GM21717 (cell line): ENCODE data around the gene CCDC33.

ENCODE experiments used
- ATAC-seq: cut with Tn5 transposase; IDR thresholded peaks from one replicate; pipeline ENCODE4 v1.9.1; 2021; ENCODE audit warnings: mild to moderate bottlenecking, moderate library complexity; ENCODE audit not compliant: unreplicated experiment

Gene CCDC33

DNA sequence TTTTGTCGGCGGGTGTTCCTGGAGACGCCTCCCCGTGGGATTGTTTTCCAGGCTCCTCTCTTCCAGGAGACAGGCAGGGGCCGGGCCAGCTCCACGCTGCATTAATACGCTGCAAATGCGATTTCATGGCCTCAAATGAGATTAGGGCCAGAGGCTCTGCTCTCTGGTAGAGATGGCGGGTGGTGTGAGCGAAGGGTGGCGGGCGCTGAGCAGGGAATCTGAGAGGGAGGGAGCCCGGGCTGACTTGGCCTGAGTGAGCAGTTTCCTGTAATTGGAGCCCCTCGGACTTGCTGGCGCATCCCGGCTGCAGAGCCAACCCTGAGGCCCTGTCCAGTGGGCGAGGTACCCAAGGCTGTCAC is 7.4 kb upstream of the CCDC33 start:
- ATAC-seq = no peak

DNA sequence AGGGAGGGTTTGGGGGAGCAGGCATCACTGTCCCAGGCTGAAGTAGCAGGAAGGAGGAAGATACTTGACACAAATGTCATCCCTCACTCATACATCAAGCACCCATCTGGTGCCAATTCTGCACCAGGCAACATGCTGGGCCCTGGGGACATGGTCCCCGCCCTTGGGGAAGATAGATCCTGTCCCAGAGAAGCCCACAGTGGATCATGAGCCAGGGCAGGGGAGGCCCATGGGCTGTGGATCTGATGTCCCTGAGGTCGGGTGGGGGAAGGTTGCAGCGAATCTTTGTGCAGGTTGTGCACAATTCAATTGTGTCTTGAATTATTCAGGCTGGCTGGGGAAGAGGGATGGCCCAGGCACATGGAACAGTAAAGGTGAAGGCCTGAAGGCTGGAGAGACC is 6.4 kb upstream of the CCDC33 start:
- ATAC-seq = no peak

DNA sequence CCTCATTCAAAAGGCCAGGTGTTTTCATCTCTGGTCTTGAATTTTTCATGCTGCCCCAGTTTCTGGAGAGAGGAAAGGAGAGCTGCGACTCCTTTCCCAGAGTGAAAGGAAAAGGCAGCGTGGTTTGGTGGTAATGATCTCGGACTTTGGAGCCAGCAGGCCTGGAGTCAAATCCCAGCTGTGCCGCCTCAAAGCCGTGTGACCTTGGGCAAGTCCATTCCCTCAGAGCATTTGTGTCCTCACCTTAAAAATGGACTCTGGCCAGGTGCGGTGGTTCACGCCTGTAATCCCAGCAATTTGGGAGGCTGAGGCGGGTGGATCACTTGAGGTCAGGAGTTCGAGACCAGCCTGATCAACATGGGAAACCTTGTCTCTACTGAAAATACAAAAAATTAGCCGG is 4.7 kb upstream of the CCDC33 start:
- ATAC-seq = no peak

DNA sequence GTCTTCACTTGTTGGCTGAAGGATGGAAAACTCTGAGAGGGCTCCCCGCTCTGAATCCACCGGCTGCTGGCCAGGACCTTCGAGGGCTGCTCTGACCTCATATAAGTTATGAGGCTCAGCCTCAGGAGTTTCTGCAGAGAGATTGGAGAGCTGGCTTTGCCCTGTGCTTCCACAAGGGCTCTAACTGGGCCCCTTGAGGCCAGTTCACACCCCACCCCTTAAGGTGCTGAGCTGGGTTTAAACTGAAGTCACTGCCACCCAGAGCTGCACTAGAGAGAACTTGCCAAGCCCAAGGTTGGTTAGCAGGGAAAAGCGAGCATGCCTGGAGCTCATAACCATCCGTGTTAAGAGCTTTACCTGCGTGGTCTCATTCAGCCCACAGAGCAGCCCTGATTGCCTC is 2.8 kb upstream of the CCDC33 start:
- no peak for ATAC-seq

DNA sequence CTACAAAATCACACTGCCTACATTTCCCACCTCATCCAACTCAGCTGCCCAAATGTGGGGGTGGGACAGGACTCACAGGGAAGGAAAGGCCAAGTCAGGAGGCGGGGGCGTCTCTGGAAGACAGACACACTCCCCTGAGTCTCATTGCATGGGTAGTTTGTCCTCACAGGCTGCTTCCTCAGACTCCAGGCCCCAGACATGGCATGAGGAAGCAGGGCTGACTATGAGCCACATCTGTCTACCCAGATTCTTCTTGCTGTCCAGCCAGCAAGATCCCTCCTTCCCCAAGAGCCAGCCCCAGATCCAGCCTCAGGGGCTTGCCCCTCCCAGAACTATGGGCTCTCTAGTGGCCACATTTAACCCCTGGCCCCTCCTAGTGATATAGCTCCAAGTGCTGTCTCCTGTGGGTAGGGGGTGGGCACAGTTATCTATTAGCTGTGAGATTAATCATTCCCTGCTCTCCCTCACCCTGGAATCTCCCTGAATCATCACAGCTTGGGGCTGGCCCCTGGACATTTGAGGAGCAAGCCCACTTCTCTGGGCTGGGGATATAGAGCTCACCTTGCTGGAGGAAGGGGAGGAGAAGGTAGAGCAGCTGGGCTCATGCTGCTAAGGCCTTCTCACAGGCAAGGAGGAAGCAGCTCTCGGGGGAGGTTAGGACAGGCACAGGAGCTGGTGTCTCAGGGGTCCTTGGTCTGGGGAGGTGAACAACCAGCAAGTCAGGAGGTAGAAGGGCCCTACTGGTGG is 2.1 kb upstream of the CCDC33 start:
- no peak for ATAC-seq

DNA sequence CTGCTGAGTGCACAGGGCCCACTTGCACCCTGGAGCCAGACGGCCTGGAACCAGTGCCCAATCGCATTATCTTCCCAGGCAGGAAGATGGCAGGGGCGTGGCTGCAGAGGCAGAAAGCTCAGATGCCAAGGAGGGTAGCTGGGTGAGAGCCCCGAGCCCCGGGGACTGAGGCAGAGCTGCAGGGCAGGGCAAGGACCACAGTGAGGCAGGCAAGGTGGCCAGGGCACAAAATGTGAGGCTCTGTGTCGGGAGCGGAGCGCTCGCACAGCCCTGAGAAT is 1.6 kb upstream of the CCDC33 start:
- ATAC-seq = no peak

DNA sequence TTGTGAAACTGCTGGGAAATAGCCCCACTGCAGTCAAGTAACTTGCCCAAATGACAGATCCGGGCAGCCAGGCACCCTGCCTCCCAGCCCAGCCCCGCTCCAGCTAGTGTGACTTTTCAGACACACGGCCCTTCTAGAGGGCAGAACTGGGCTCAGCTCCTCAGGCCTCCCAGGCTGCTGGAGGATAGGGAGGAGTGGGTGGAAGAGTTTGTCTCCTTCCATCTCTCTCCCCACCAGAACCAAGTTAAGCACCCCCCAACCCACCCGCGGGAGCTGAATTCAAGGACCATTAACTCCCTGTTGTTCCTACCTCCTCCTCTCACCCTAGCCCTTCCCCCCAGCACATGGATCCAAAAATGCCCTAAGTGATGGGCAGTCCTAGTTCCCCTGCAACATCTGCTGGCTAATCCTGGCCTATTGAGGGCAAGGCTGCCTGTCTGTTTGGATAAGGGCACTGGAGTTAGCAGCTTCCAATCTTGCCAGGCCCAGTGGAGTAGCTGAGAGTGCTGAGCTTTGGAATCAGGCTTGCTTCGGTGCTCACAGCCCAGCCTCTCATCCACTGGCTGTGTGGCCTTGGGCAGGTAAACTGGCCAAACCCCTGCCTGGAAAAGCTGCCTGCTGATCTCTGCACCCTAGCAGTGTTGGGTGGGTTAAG is 3.1 kb downstream of the CCDC33 start:
- no peak for ATAC-seq

DNA sequence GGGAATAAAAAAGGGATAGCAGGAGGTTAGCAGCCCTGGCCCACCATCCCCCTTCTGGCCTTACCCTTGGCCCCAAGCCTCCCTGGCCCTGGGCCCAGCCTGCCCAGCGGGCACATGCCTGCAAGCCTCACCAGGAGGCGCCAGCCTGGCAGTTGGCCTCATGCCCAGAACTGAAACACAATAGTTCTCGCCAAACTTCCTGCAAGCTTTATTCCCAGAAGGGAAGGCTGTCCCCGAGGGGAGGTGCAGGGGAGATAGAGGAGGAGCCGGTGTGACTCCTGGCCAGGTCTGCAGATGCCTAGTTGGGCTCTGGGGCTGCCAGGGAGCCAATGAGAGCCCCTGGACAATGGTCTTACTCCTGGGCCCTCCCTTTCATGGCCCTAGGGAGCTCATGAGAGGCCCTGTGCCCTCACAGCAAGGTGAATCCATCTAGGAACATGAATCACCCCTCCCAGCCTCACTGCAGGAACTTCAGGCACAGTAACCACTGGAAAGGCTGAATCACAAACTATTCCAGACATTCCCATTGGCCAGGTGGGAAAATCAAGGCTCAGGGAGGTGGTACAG is 4.0 kb downstream of the CCDC33 start:
- no peak for ATAC-seq

DNA sequence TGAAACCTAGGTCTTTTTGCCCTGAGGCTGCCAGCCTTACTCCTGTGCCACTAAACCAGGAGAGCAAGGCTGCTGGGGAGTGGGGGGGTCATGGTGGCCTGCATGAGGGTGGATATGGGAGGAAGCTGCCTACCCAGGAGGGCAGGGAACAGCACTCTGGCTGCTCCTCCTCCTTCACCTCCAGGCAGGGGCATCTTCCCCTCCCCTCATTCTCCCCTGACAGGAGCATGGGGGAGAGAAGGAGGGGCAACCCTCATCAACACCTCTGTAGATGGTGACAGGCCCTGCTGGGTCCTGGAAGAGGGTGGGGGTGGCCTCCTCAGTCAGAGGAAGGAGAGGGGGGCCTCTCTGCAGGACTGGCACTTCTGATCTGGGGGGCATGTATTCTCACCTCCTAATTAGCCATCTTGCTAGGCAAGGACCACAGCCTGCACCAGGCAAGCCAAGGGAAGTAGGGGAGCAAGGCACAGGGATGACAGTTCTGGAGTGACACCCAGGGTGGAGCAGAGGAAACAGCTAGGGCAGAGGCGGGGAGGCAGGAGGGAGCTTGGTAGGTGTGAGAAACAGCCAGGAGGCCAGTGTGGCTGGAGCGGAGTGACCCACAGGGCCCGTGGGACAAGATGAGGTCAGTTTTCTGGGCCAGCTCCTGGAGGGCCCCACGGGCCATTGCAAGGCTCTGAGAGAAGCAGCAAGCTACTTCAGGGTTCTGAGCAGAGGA is 4.9 kb downstream of the CCDC33 start:
- ATAC-seq = no peak

DNA sequence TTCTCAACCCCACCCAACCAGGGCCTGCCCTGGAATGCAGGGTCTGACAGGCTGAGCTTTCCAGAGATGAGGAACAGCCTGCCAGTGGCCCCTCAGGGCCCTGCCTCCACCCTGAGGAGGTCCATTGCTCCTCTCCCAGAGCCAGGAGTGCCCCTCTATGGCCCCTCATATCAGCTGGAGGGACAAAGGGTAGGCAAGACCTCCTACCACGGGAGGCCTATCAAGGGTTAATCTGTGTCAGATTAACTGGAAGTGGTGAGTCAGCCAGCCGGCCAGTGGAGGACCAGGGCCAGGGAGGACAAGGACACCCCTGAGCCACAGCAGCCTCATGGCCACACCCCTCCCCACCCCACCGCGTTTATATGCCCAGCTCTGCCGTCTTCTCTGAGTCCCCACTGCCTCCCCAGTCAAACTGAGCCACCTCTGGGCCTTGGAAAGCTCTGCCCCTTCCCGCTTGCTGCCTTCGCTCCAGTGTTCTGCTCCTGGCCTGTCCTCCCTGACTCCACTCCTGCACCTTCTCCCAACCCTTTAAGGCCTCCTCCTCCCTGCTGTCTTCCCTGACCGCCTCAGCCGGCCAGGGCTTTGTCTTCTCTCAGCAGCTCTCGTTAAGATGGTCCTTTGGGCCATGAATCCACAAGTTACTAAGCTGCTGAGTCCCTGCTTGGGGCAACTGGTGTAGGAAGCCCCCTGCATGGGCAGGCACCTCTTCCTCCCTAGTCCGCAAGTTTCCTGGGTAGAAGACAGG is 6.5 kb downstream of the CCDC33 start:
- ATAC-seq = no peak

DNA sequence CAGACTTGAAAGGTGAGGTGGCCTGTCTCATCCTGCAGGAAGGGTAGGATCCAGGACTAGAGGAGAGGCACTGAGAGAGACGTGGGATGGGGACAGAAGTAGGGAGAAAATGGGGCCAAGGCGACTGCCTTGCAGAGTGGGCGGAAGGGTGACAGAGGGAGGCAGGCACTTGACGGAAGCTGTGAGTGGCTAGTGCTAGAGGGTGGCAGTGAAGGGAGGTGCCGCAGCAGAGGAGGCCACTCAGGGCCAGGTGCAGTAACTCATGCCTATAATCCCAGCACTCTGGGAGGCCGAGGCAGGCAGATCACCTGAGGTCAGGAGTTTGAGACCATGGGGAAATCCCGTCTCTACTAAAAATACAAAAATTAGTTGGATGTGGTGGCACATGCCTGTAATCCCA is 7.3 kb downstream of the CCDC33 start:
- ATAC-seq = no peak

DNA sequence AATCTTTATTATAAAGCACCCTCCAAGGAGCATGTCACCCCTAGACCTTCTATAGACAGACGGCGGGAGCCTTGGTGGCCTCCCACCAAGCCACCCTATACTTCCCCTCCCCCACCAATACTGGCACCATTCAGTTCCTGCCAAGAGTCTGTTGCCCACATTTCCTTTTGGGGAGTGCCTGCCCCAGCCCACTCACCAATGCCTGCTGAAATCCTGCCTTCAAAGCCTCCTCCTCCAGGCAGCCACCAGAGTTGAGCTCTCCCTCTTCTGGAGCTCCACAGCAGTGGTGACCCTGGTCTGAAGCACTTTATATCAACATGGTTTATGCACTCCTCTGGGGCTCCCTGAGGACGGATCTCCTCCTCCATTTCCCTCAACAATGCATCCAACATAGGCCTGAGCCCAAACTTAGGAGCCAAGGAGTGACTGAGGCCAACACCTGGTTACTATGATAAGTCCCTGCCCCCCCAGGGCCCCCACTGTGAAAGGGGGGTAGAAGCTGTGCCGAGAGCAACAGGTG is 8.8 kb downstream of the CCDC33 start:
- ATAC-seq = no peak

DNA sequence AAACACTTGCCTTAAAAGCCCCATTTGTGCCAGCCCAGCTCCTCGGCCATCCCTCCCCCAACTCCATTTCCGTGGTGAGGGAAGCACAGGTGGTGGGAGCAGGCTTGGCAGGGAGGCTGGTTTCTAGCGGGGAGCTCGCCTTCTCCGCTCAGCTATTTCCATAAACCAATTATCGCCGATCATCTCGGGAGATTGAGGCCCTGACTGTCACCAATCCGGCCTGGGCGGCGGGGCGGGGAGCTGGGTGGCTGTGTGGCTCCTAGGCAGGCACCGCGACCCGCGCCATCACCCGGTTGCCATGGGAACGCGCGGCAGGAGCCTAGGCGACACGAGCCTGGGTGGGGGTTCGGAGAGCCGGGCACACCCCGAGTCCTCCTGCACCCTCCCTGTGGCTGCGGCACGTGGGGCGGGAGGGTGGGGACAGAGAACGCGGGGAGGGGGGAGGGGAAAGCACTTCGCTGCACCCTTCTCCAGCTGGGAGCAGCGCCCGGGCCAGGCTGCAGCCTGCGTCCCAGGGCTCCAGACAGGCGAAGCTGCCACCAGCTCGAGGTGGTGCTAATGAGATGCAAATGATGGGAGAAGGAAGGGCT is 9.3 kb downstream of the CCDC33 start:
- ATAC-seq = no peak

DNA sequence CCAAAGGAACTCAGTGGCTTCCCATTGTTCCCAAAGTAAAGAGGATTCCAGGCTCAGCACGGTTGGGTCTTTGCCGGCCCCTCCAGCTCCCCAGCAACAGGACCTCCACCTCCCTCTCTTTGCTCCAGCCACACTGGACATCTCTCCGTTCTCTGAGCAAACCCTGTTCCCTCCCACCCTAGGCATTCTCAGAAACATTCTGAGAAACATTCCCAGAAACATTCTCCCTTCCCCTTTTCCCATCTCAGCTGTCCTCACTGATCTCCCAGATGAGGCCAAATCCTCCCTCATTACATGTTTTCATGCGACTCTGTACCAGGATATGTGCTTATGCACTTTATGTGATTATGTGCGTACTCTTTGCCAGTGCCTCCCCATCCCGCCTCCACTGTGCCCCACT is 14.1 kb downstream of the CCDC33 start:
- ATAC-seq = no peak

DNA sequence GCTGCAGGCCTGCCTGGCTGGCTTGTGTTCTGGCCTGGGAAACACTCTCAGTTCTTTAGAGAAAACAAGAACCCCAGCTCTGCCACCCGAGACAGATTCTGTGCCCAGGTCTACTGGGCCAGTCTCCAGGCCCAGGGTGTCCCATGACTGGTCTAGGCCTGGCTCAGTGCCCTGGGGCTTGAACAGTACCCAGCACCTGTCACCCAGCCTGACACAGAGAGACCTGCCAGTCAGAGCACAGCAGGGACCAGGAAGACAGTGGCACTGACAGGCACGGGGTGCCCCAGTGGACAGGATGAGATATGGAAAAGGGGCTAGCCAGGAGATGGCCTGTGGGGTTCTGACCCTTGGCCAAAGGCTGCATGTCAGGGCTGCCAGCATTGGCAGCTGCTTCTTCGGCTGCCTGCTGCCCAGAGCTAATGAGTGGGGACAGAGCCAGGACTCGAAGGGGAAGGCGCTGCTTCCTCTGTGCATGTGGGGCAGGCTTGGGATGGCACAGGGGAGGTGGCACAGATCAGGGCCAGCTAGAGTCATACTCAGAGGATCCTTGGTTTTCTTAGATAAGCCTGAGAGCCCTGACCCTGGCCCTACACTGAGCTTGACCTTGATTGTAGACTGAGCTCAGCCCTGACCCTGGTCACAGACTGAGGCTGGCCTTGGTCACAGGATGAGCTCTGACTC is 15.1 kb downstream of the CCDC33 start:
- ATAC-seq = no peak

DNA sequence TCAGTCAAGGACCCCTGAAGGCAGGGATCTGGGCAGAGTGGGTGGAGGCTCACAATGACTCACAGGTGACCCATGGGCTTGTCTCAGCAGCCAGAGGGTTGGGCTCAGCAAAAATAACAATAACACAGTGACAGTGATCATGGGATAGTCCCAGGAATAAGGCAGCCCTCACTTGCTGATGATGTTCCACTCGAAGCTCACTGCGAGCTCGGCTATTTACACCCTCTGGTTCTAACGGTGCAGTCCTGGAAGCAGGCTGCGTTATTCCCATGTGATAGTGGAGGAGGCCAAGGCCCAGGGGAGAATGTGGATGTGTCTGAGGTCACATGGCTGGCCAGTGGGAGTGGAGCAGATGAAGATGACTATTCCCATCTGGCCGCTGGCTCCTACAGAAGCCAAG is 16.2 kb downstream of the CCDC33 start:
- ATAC-seq = no peak

DNA sequence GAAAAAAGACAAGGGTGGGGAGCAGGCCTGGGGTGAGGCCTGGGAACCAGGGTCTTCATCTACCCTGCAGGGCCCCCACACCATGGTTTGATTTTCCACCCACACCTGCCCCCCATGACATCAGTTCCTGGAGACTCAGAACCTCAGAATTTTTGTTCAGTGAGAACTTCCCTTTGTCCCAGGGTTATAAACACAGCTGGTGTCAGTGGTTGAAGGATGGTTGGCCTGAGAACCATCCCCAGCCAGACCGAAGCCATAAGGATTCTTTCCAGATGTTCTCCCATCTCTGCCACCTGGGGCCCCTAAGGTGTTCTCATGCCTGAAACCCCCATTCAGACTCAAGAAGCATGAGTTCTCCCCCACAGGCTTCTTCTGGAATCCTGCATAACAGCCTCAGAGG is 16.6 kb downstream of the CCDC33 start:
- ATAC-seq = no peak

DNA sequence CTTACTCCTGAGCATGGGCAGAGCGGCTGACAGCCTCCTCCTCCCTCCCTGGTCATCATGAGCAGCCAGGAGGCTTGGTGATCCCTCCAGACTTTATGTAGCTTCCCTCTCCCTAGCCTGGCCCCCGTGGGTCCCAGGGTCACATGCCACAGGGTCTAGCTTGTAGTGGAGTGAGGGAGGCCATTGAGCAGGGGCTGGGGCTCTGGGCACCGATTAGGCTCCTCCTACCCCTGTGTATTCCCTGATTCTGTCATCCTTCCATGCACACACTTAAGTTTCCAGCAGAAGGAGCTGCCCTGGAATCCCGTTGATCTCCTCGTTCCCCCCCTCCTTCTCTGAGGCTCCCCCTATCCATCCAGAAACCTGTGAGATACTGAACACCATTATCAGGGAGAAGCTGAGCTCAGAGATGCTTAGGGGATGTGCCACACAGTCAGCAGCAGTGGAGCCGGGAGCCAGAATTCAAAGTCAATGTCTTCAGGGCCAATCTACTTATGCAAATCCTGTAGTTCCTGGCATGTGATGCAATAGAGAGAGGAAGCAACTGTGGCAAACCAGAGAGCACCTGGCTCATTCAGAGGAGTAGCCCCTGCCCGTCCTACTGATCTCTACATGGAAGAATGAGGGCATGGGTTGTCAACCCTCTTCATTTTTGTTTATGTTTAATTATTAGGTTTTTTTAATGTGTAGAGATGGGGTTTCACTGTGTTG is 17.2 kb downstream of the CCDC33 start:
- ATAC-seq = no peak

DNA sequence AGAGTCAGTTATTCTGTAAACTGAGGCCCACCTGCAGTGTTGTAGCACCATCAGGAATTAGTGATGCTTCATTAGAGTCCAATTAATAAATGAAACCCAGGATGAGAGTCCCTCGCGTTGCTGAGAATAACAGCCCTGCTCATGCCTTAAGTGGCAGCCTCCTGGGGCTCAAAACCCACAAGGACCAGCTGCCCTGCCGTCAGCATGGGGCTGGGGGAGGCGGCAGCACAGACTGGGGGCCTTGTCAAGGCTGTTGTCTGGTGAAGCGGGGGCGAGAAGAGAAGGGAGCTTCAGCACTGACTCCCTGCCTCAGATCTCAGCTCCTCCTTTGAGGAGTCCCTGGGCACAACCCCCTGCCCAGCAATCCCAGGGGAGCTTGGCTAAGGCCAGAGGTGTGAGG is 21.0 kb downstream of the CCDC33 start:
- ATAC-seq = no peak

DNA sequence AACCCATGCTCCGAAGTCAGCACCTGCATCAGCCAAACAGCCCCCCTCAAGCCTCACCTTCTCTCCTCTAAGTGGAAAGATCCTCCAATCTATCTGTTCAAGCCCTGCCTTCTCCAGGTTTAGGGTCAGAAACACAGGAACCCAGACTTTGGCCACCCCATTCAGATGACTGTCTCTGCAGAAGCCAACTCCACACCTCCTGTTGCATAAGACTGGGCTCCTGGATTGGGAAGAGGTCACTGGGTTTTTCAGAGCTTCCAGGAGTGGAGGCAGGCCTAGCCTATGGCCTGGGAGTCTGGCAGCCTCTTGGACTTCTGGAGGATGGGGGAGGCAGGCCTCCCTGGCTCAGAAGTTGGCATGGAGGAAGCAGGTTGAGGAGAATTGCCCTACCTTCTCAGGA is 21.5 kb downstream of the CCDC33 start:
- ATAC-seq = no peak
